PC-9 (cell line): Measurements from ENCODE around the gene ARHGEF12. TPM values are rescaled to one million over a fixed set of nuclear protein-coding genes. Genes with fewer than 3 reads are reported as not detected.

Source experiments
- BruUV-seq: library from RNA; stranded (reverse); fragments of 400-500 nt; replicated peaks from 2 replicates; lab custom pipeline; 2021; lab: Mats Ljungman, UMichigan
- CTCF ChIA-PET: fragments of 300-600 bp; sonication (Branson Sonifier 250); formaldehyde crosslinking; loops from one replicate; lab custom pipeline; 2022; ENCODE audit warnings: antibody characterized with exemption; lab: Charles Lee
- POLR2A ChIA-PET: fragments of 300-600 bp; sonication (Branson Sonifier 250); formaldehyde crosslinking; loops from one replicate; lab custom pipeline; 2022; ENCODE audit warnings: antibody characterized with exemption; ENCODE audit not compliant: unreplicated experiment; lab: Charles Lee
- DNase-seq, 2 experiments: peaks; one replicate each; pipeline versions ENCODE4 v3.0.0 to v3.0.0-alpha.2; 2015 to 2022; ENCODE audit warnings: mixed read lengths in 1 of 2
- H2AFZ ChIP-seq: fragments of 200-600 bp; sonication (generic); 2 replicates; pipeline ENCODE4 v1.8.1; 2017; ENCODE audit warnings: antibody characterized with exemption
- H3F3A ChIP-seq: fragments of 200-600 bp; sonication (generic); 2 replicates; pipeline ENCODE4 v1.8.1; 2017; ENCODE audit warnings: antibody characterized with exemption, mild to moderate bottlenecking, low read depth; ENCODE audit not compliant: insufficient read depth
- H3K27ac ChIP-seq: fragments of 200-600 bp; sonication (generic); 2 replicates; pipeline ENCODE4 v1.6.1; 2016; ENCODE audit warnings: mixed run types
- H3K27me3 ChIP-seq: fragments of 200-600 bp; sonication (generic); 2 replicates; pipeline ENCODE4 v1.6.1; 2016; ENCODE audit warnings: low read depth, mixed run types; ENCODE audit not compliant: insufficient read depth
- H3K36me3 ChIP-seq: fragments of 200-600 bp; sonication (generic); 2 replicates; pipeline ENCODE4 v1.6.1; 2016; ENCODE audit warnings: low read depth, mixed run types
- H3K4me1 ChIP-seq: fragments of 200-600 bp; sonication (generic); replicated peaks from 2 replicates; pipeline ENCODE4 v1.6.1; 2016; ENCODE audit warnings: mixed run types; ENCODE audit not compliant: insufficient read depth
- H3K4me2 ChIP-seq: fragments of 200-600 bp; sonication (generic); 2 replicates; pipeline ENCODE4 v1.6.1; 2017; ENCODE audit warnings: mixed run types
- H3K4me3 ChIP-seq: fragments of 200-600 bp; sonication (generic); 2 replicates; pipeline ENCODE4 v1.6.1; 2016; ENCODE audit warnings: mixed run types
- H3K79me2 ChIP-seq: fragments of 200-600 bp; sonication (generic); 2 replicates; pipeline ENCODE4 v1.6.1; 2017; ENCODE audit warnings: low read depth, mixed run types
- H3K9me2 ChIP-seq: fragments of 200-600 bp; sonication (generic); 2 replicates; pipeline ENCODE4 v1.8.1; 2017; ENCODE audit warnings: mild to moderate bottlenecking; ENCODE audit not compliant: insufficient read depth
- H3K9me3 ChIP-seq: fragments of 200-600 bp; sonication (generic); 2 replicates; pipeline ENCODE4 v1.8.1; 2016; ENCODE audit warnings: low read depth; ENCODE audit not compliant: insufficient read depth
- H4K20me1 ChIP-seq: fragments of 200-600 bp; sonication (generic); 2 replicates; pipeline ENCODE4 v1.8.1; 2017; ENCODE audit not compliant: insufficient read depth
- EZH2 ChIP-seq: fragments of 200-600 bp; sonication (generic); IDR thresholded peaks from 2 replicates; pipeline ENCODE4 v1.8.0; 2017; ENCODE audit warnings: antibody characterized with exemption, low read depth
- intact Hi-C: fragments of 100-400 bp; cut with micrococcal nuclease; formaldehyde crosslinking; loops from one replicate; pipeline ENCODE4 v1.10.0; 2022; ENCODE audit not compliant: unreplicated experiment
- total RNA-seq: library from RNA; stranded (reverse); gene quantifications from 2 replicates; pipeline ENCODE4 v1.2.3, GENCODE V29; 2021
- TF ChIP-seq, protein P1 (sequence below): fragments of 200-600 bp; sonication (generic); conservative IDR thresholded peaks from 2 replicates; pipeline ENCODE4 v1.6.1; 2017; ENCODE audit warnings: mixed run types, antibody characterized with exemption, mild to moderate bottlenecking, moderate library complexity

The ARHGEF12 gene
- total RNA-seq, 1 experiment from 2014 or later = 76.5 TPM

DNA sequence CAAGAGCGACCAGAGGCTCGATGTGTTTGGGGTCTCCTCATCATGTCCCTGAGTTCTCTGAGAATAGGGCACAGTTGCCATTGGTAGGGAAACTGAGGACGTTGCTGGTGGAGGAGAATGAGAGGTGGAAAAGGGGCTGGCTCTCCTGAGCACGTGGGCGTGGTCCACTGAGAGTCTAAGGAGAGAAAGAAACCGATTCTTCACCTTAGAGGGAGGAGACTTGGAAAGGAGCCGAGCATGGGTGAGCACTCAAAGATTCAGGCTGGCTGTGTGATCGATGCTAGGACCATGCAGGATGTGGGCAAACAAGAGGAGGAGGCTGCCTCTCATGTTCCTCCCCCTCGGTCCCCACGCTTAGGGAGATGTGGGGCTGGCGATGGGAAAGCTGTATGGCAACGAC, 30.9 kb upstream of the ARHGEF12 start:
- H3K4me2 ChIP-seq = peak overlapping the region; percentile 73

DNA sequence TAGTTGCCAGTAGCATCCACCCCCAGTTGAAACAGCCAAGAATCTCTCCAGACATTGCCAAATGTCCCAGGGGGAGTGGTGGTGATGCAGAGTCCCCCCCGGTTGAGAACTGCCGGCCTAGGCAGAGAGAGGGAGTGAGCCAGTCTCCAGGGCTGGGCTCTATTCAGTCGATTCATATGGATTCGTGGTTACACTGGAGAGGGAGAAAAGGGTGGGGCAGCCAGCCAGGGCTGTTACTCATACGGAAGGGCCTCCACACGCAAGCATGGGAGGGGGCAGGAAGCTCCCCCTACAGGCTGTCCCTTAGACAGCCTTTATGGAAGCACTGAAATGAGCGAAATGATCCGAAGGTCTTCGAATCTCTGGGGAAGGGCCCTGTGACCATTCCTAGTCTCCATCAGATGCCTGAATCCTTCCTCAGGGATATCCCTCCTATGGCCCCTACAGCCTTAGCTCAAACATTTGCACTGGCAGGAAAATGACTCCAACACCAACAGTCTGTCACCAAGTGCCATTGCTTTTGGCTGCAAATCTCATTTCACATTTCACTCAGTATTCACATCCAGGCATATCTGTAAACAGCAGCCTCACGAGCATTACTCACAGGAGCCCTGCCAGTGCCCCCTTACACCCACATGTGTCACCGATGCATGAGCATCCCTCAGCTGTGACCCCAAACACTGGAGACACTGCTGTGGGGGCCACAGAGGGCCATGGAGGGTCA, 29.5 kb upstream of the ARHGEF12 start:
- no peaks in the 10 kb centered on the region for H3K79me2 ChIP-seq
- no peaks in the 10 kb centered on the region for H3K9me3 ChIP-seq
- POLR2A ChIA-PET = interaction anchor here (0.7 kb wide), 1 partner anchor 378 kb away, joined by 3 read pairs; no protein-coding TSS in a partner anchor
- no peaks in the 10 kb centered on the region for H3K27me3 ChIP-seq
- H3K4me3 ChIP-seq = no peak overlapping the region
- no peak for TF ChIP-seq EZH2
- TF ChIP-seq, protein P1, sequence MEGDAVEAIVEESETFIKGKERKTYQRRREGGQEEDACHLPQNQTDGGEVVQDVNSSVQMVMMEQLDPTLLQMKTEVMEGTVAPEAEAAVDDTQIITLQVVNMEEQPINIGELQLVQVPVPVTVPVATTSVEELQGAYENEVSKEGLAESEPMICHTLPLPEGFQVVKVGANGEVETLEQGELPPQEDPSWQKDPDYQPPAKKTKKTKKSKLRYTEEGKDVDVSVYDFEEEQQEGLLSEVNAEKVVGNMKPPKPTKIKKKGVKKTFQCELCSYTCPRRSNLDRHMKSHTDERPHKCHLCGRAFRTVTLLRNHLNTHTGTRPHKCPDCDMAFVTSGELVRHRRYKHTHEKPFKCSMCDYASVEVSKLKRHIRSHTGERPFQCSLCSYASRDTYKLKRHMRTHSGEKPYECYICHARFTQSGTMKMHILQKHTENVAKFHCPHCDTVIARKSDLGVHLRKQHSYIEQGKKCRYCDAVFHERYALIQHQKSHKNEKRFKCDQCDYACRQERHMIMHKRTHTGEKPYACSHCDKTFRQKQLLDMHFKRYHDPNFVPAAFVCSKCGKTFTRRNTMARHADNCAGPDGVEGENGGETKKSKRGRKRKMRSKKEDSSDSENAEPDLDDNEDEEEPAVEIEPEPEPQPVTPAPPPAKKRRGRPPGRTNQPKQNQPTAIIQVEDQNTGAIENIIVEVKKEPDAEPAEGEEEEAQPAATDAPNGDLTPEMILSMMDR = peak; percentile 69
- no peaks in the 10 kb centered on the region for H4K20me1 ChIP-seq
- intact Hi-C loops = loop anchor here (10.0 kb wide), 1 partner anchor 612 kb away; no protein-coding TSS in a partner anchor
- H3K36me3 ChIP-seq = no peaks in the 10 kb centered on the region
- peak overlapping the region; percentile 0 for H3K4me2 ChIP-seq
- CTCF ChIA-PET = interaction anchor here (0.6 kb wide), 1 partner anchor 176 kb away, joined by 4 read pairs; no protein-coding TSS in a partner anchor
- peak; percentile 74 to 89 for DNase-seq
- H3K27ac ChIP-seq = peak overlapping the region; percentile 13; the same call in 1 of the 2 replicates
- H3F3A ChIP-seq = peaks cover 40% of the 10 kb centered on the region
- BruUV-seq = no TSS peak
- no peak overlapping the region for H2AFZ ChIP-seq
- H3K4me1 ChIP-seq = peaks cover 61% of the 10 kb centered on the region
- H3K9me2 ChIP-seq = no peaks in the 10 kb centered on the region

More for the DNA sequence above, 30.9 kb upstream of the ARHGEF12 start:
- DNase-seq = no peak
- no peaks in the 10 kb centered on the region for H3K36me3 ChIP-seq
- no peaks in the 10 kb centered on the region for H3K27me3 ChIP-seq
- CTCF ChIA-PET = no interaction called here
- H3K79me2 ChIP-seq = no peaks in the 10 kb centered on the region
- intact Hi-C loops = loop anchor here (10.0 kb wide), 1 partner anchor 610 kb away; no protein-coding TSS in a partner anchor
- no peak overlapping the region for H2AFZ ChIP-seq
- POLR2A ChIA-PET = no interaction called here
- H3K9me2 ChIP-seq = no peaks in the 10 kb centered on the region
- peaks cover 75% of the 10 kb centered on the region for H3K4me1 ChIP-seq
- H3F3A ChIP-seq = peaks cover 51% of the 10 kb centered on the region
- no peaks in the 10 kb centered on the region for H3K9me3 ChIP-seq
- H3K27ac ChIP-seq = peak overlapping the region; percentile 77
- no peaks in the 10 kb centered on the region for H4K20me1 ChIP-seq
- TF ChIP-seq, protein P1 = no peak
- no peak for TF ChIP-seq EZH2
- no peak overlapping the region for H3K4me3 ChIP-seq
- no TSS peak for BruUV-seq

DNA sequence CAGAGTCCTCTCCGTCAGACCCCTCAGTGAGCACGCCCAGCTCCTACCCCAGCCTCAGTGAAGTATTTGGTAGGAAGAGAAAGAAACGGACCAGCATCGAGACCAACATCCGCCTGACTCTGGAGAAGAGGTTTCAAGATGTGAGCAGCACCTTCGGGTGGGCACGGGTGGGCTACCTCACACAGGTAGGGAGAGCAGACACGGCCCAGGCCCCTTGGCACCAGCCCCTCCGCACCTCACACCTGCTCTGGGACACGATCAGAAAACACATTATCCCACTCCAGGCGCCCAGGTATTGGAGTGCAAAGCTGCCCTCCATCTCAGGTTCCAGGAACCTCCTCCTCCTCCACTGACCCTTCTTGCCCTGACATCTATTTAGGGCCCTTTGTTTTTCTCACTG, 28.7 kb upstream of the ARHGEF12 start:
- intact Hi-C loops = loop anchor here (10.0 kb wide), 1 partner anchor 613 kb away; no protein-coding TSS in a partner anchor
- BruUV-seq = no TSS peak
- peaks cover 53% of the 10 kb centered on the region for H3K4me1 ChIP-seq
- no peak overlapping the region for H3K4me3 ChIP-seq
- no peak for DNase-seq
- H2AFZ ChIP-seq = no peak overlapping the region
- no peaks in the 10 kb centered on the region for H3K79me2 ChIP-seq
- H3K27ac ChIP-seq = no peak overlapping the region
- TF ChIP-seq, protein P1 = no peak
- TF ChIP-seq EZH2 = no peak
- no peaks in the 10 kb centered on the region for H3K9me2 ChIP-seq
- no peaks in the 10 kb centered on the region for H4K20me1 ChIP-seq
- no peaks in the 10 kb centered on the region for H3K36me3 ChIP-seq
- H3F3A ChIP-seq = peaks cover 36% of the 10 kb centered on the region
- no peaks in the 10 kb centered on the region for H3K9me3 ChIP-seq
- POLR2A ChIA-PET = no interaction called here
- no peaks in the 10 kb centered on the region for H3K27me3 ChIP-seq
- H3K4me2 ChIP-seq = no peak overlapping the region
- CTCF ChIA-PET = no interaction called here
